ENCODE data around the gene KCNMA1. TPM values are rescaled to one million over a fixed set of nuclear protein-coding genes. Genes with fewer than 3 reads are reported as not detected.

KCNMA1 gene
- total and polyA plus RNA-seq, 9 of the 15 experiments (the other 6 are each of a cell fraction or from before 2014, with no cell fraction given), result 0.01 to 0.95 (median 0.15) TPM; not detected in 4

- TF ChIP-seq ZNF277 (CRISPR knock-in tag; IDR thresholded peaks at IDR 0.05; ENCODE audit: borderline replicate concordance) (no peak), GATAD2A (IDR thresholded peaks at IDR 0.05) (no peak), CHAMP1 (IDR thresholded peaks at IDR 0.05) (no peak), FOXA3 (CRISPR knock-in tag; conservative IDR thresholded peaks at IDR 0.05 in 1 of 2, IDR thresholded peaks at IDR 0.05 in 1 of 2) (no peak), DEAF1 (CRISPR knock-in tag; IDR thresholded peaks at IDR 0.05) (no peak), EP400 (IDR thresholded peaks at IDR 0.05) (no peak)
These were observed 247.1 kb downstream of the KCNMA1 start (continued) for GRCh38 chr10:77390481-77390891.
